Glutamatergic neuron (in vitro differentiated cells): Measurements from ENCODE around the gene MYOC. TPM values are rescaled to one million over a fixed set of nuclear protein-coding genes. Genes with fewer than 3 reads are reported as not detected.

ENCODE experiments used
- DNase-seq: peaks from one replicate; pipeline ENCODE4 v3.0.0; 2022
- H3K27ac Mint-ChIP-seq: one replicate; pipeline ENCODE4 v1.8.0; 2020; ENCODE audit warnings: mild to moderate bottlenecking, mixed read lengths, inconsistent platforms; ENCODE audit not compliant: unreplicated experiment
- H3K27me3 Mint-ChIP-seq: one replicate; pipeline ENCODE4 v1.8.0; 2020; ENCODE audit warnings: mild to moderate bottlenecking, moderate library complexity, mixed read lengths, inconsistent platforms; ENCODE audit not compliant: unreplicated experiment
- H3K36me3 Mint-ChIP-seq: one replicate; pipeline ENCODE4 v1.8.0; 2020; ENCODE audit warnings: mild to moderate bottlenecking, mixed read lengths, inconsistent platforms; ENCODE audit not compliant: unreplicated experiment
- H3K4me1 Mint-ChIP-seq: one replicate; pipeline ENCODE4 v1.8.0; 2020; ENCODE audit warnings: mild to moderate bottlenecking, low read depth, mixed read lengths, inconsistent platforms; ENCODE audit not compliant: unreplicated experiment
- H3K4me3 Mint-ChIP-seq: one replicate; pipeline ENCODE4 v1.8.0; 2020; ENCODE audit warnings: mild to moderate bottlenecking, mixed read lengths, inconsistent platforms; ENCODE audit not compliant: unreplicated experiment
- H3K9me3 Mint-ChIP-seq: one replicate; pipeline ENCODE4 v1.8.0; 2020; ENCODE audit warnings: mild to moderate bottlenecking, moderate library complexity, mixed read lengths, inconsistent platforms; ENCODE audit not compliant: unreplicated experiment
- total RNA-seq: library from RNA; stranded (reverse); fragmentation: NEBNext Ultra II Directional; extraction: Animal tissue kit (Norgen Biotek cat#: 25700); gene quantifications from one replicate; pipeline ENCODE4 v1.2.1, GENCODE V29; 2021; ENCODE audit not compliant: unreplicated experiment
- TF ChIP-seq, protein P1 (sequence below): fragments of 200-600 bp; sonication (generic); IDR thresholded peaks from one replicate; pipeline ENCODE4 v1.5.0; 2021; ENCODE audit not compliant: partially characterized antibody, unreplicated experiment

MYOC gene
- total RNA-seq, 1 donor from 2014 or later: not detected

DNA sequence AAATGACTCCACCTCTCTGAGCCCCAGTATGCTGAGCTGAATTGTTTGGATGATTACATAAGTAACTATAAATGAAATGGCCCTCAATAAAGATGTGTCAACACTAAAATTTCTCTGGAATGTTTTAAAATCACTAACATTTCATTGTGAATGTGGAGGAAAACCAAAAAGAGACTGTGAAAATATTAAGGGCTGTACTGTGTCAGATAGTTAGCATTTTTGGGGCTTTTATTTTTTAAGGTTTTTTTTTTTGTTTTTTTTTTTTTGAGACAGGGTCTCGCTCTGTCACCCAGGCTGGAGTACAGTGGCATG, 6.3 kb downstream of the MYOC start:
- H3K4me1 Mint-ChIP-seq: peaks cover 12% of the 10 kb centered on the region
- DNase-seq: no peak
- H3K27ac Mint-ChIP-seq: peak overlapping the region; percentile 73
- H3K27me3 Mint-ChIP-seq: peaks cover 2% of the 10 kb centered on the region
- no peaks in the 10 kb centered on the region for H3K36me3 Mint-ChIP-seq
- TF ChIP-seq, protein P1, sequence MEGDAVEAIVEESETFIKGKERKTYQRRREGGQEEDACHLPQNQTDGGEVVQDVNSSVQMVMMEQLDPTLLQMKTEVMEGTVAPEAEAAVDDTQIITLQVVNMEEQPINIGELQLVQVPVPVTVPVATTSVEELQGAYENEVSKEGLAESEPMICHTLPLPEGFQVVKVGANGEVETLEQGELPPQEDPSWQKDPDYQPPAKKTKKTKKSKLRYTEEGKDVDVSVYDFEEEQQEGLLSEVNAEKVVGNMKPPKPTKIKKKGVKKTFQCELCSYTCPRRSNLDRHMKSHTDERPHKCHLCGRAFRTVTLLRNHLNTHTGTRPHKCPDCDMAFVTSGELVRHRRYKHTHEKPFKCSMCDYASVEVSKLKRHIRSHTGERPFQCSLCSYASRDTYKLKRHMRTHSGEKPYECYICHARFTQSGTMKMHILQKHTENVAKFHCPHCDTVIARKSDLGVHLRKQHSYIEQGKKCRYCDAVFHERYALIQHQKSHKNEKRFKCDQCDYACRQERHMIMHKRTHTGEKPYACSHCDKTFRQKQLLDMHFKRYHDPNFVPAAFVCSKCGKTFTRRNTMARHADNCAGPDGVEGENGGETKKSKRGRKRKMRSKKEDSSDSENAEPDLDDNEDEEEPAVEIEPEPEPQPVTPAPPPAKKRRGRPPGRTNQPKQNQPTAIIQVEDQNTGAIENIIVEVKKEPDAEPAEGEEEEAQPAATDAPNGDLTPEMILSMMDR: no peak
- peaks cover 2% of the 10 kb centered on the region for H3K9me3 Mint-ChIP-seq
- H3K4me3 Mint-ChIP-seq: no peak overlapping the region

DNA sequence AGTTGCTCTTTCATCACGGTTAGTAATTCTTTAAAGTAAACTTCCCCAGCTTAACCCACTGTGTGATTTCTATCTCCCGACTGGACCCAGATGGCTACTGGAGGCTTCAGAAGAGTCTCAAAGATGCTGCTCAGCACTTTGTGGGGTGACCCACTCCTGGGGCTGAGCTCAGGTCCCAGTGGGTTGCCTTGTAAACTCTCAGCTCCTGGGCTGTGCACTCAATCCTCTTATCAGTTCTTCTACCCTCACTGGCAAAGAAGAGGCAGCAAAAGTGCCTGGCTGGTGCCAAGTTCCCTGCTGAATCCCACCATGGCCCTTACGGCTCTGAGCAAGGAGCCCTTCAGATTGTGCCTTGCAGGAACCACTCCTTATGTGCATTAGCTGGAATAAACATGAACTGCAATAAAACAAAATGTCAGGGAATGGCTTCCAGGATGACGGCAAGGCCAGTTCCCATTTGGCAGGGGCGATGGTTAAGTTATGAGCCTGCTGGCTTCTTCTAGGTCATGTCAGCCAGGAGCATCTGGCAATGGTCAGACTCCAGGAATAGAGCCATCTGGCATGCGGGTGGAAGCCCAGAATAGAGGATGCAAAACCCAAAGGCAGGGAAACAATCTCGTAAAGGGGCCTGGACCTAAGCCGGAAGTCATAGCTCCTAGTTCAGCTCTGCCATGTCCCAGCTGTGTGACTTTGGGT, 6.8 kb downstream of the MYOC start:
- H3K36me3 Mint-ChIP-seq: no peaks in the 10 kb centered on the region
- TF ChIP-seq, protein P1: no peak
- H3K9me3 Mint-ChIP-seq: peaks cover 2% of the 10 kb centered on the region
- H3K27me3 Mint-ChIP-seq: peaks cover 2% of the 10 kb centered on the region
- peak overlapping the region; percentile 73 for H3K27ac Mint-ChIP-seq
- peaks cover 12% of the 10 kb centered on the region for H3K4me1 Mint-ChIP-seq
- H3K4me3 Mint-ChIP-seq: no peak overlapping the region
- DNase-seq: no peak

DNA sequence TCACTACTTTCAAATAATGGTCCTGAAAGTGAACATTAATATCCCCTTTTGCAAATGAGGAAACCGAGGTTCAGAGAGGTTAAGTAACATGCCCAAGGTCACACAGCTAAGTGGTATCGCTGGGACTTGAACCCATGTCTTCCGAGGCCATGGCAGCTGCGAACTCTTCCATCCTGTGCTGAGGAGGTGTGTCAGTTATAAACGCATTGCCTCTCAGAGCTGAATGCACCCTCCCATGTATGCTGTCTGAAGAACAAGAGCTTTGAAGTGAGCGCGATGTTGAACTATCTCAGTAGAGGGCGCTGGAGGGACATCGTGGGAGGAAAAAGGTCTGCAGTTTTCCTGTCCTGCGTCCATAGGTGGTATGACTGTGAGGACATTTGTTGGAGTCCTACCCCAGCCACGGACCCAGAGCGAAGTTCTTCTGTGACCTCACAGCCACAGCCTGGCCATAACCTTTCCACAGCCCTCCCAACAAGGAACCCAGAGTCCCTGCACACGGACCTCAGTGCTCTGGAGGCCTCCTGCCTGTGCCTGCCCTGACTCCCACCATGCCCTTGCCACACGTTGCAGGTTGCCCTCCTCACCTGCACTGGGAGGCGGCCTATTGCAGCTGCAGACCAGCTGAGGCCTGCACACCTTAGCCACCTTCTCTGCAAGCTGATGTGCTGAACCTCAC, 7.5 kb downstream of the MYOC start:
- peaks cover 4% of the 10 kb centered on the region for H3K27me3 Mint-ChIP-seq
- H3K27ac Mint-ChIP-seq: peak overlapping the region; percentile 73

DNA sequence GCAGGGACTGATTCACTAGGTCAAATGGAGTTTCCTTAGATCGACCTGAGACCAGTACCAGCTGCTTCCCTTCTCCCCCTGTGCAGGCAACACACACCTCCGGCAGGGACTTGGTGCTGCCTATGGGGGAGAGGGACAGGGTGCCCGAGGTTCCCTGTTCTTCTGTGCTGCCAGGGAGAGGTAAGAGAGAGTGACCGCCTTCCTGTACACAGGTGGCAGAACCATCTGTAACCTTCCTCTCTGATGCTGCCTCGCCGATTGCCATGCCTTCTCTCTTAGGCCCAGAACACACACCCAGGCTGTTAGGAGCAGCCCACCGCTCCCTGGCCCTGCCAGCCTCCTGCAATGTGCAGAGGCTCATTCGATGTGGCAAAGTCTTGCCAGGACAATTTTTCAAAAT, 9.3 kb downstream of the MYOC start:
- TF ChIP-seq, protein P1: no peak
- DNase-seq: no peak
- no peaks in the 10 kb centered on the region for H3K36me3 Mint-ChIP-seq
- H3K4me1 Mint-ChIP-seq: peaks cover 12% of the 10 kb centered on the region
- H3K27me3 Mint-ChIP-seq: peaks cover 1% of the 10 kb centered on the region
- no peak overlapping the region for H3K27ac Mint-ChIP-seq
- H3K4me3 Mint-ChIP-seq: no peak overlapping the region
- H3K9me3 Mint-ChIP-seq: peaks cover 2% of the 10 kb centered on the region

More for the DNA sequence above, 7.5 kb downstream of the MYOC start:
- no peak overlapping the region for H3K4me3 Mint-ChIP-seq
- peak; percentile 81 for DNase-seq
- H3K36me3 Mint-ChIP-seq: no peaks in the 10 kb centered on the region
- H3K4me1 Mint-ChIP-seq: peaks cover 12% of the 10 kb centered on the region
- H3K9me3 Mint-ChIP-seq: peaks cover 2% of the 10 kb centered on the region
- TF ChIP-seq, protein P1: peak; percentile 73

DNA sequence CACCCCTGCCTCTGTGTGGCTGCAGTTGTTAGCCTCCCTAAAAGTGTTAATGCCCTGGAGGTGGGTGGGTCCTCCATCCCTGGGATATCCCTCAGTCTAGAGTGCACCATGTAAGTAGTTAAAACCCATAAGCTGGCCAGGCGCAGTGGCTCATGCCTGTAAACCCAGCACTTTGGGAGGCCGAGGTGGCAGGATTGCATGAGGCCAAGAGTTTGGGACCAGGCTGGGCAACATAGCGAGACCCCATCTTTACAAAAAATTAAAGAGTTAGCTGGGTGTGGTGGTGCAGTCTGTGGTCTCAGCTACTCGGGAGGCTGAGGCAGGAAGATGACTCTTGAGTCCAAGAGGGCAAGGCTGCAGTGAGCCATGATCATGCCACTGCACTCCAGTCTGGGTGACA, 10.3 kb downstream of the MYOC start:
- H3K4me3 Mint-ChIP-seq: no peak overlapping the region
- TF ChIP-seq, protein P1: no peak
- no peak for DNase-seq
- H3K27ac Mint-ChIP-seq: no peak overlapping the region
- H3K9me3 Mint-ChIP-seq: peaks cover 2% of the 10 kb centered on the region
- no peaks in the 10 kb centered on the region for H3K36me3 Mint-ChIP-seq
- peaks cover 12% of the 10 kb centered on the region for H3K4me1 Mint-ChIP-seq
- H3K27me3 Mint-ChIP-seq: peaks cover 1% of the 10 kb centered on the region
